Muscle of leg (tissue), 11 donors: ENCODE data around the gene MGAT5. TPM values are rescaled to one million over a fixed set of nuclear protein-coding genes. Genes with fewer than 3 reads are reported as not detected.
A peak's percentile ranks its signal among the peaks of the same experiment; 100 is the strongest.

ENCODE experiments used
- DNase-seq: peaks from one replicate; pipeline ENCODE4 v3.0.0; 2013
- H3K27ac ChIP-seq: one replicate; pipeline ENCODE4 v1.5.1; 2013; ENCODE audit warnings: mild to moderate bottlenecking, low read length, control low read depth
- H3K27me3 ChIP-seq: one replicate; pipeline ENCODE4 v1.6.1; 2013; ENCODE audit warnings: low read length; ENCODE audit not compliant: control insufficient read depth, insufficient read depth
- H3K36me3 ChIP-seq: one replicate; pipeline ENCODE4 v1.6.1; 2013; ENCODE audit warnings: low read length; ENCODE audit not compliant: control insufficient read depth, insufficient read depth
- H3K4me1 ChIP-seq: one replicate; pipeline ENCODE4 v1.6.1; 2013; ENCODE audit warnings: low read length; ENCODE audit not compliant: control insufficient read depth, insufficient read depth
- H3K4me3 ChIP-seq: one replicate; pipeline ENCODE4 v1.5.1; 2013; ENCODE audit warnings: low read length, control low read depth
- H3K9me3 ChIP-seq: replicated peaks from 2 replicates; pipeline ENCODE4 v1.6.1; 2013; ENCODE audit warnings: low read depth, low read length; ENCODE audit not compliant: control insufficient read depth
- WGBS: methylation state at CpG from one replicate; pipeline ENCODE4 v1.1.5; 2013; ENCODE audit warnings: missing lambda C conversion rate; ENCODE audit not compliant: insufficient coverage; 5-methylcytosine and 5-hydroxymethylcytosine counted together
- polyA plus RNA-seq, 8 donors: library from polyadenylated mRNA; unstranded; fragments of 120-200 nt; gene quantifications; one replicate each; pipeline versions ENCODE4 v1.2.1 to v1.2.3, GENCODE V29; 2013; ENCODE audit warnings: inconsistent platforms in 1 of 8, low replicate concordance in 1 of 8; ENCODE audit not compliant: insufficient read length in 8 of 8, insufficient read depth in 1 of 8
- total RNA-seq: library from RNA; stranded (reverse); fragments of 120-200 nt; gene quantifications from one replicate; pipeline ENCODE4 v1.2.4, GENCODE V29; 2013

MGAT5 gene
- total and polyA plus RNA-seq, 9 donors, result 14.5 to 29.7 (median 23.8) TPM

GRCh38 chr2:134420259-134420658 lies 166.4 kb downstream of the MGAT5 start:
- peak; percentile 52 for DNase-seq
- no peaks in the 10 kb centered on the region for H3K27me3 ChIP-seq
- peak overlapping the region; percentile 31 for H3K27ac ChIP-seq
- H3K36me3 ChIP-seq, result peaks cover 19% of the 10 kb centered on the region
- no peaks in the 10 kb centered on the region for H3K9me3 ChIP-seq
- H3K4me1 ChIP-seq, result peaks cover 5% of the 10 kb centered on the region
- 44% methylated on average over 7 of the region's 7 CpGs for WGBS
- H3K4me3 ChIP-seq, result no peak overlapping the region

- no peaks in the 10 kb centered on the region for H3K27me3 ChIP-seq
- no peaks in the 10 kb centered on the region for H3K9me3 ChIP-seq
- no peak for DNase-seq
- H3K4me3 ChIP-seq, result no peak overlapping the region
- H3K4me1 ChIP-seq, result peaks cover 5% of the 10 kb centered on the region
- no peak overlapping the region for H3K27ac ChIP-seq
- H3K36me3 ChIP-seq, result peaks cover 19% of the 10 kb centered on the region
- WGBS, result 60% methylated on average over 1 of the region's 3 CpGs
These were observed 167.0 kb downstream of the MGAT5 start for GRCh38 chr2:134420920-134421319.

GRCh38 chr2:134421556-134422328 lies 167.9 kb downstream of the MGAT5 start:
- H3K4me3 ChIP-seq, result no peak overlapping the region
- peaks cover 19% of the 10 kb centered on the region for H3K36me3 ChIP-seq
- no peak for DNase-seq
- 90% methylated on average over 2 of the region's 7 CpGs for WGBS
- no peak overlapping the region for H3K27ac ChIP-seq
- no peaks in the 10 kb centered on the region for H3K9me3 ChIP-seq
- H3K4me1 ChIP-seq, result peaks cover 5% of the 10 kb centered on the region
- H3K27me3 ChIP-seq, result no peaks in the 10 kb centered on the region

GRCh38 chr2:134425724-134426496 lies 172.0 kb downstream of the MGAT5 start:
- Histone ChIP-seq H3K27ac (no peak overlapping the region), H3K9me3 (no peaks in the 10 kb centered on the region), H3K4me3 (no peak overlapping the region), H3K36me3 (peaks cover 39% of the 10 kb centered on the region), H3K27me3 (no peaks in the 10 kb centered on the region), H3K4me1 (no peaks in the 10 kb centered on the region)
- no peak for DNase-seq
- 82% methylated on average over 1 of the region's 6 CpGs for WGBS

GRCh38 chr2:134426721-134427120 lies 172.8 kb downstream of the MGAT5 start:
- WGBS, result 78% methylated on average over 2 of the region's 3 CpGs
- no peaks in the 10 kb centered on the region for H3K27me3 ChIP-seq
- H3K4me1 ChIP-seq, result no peaks in the 10 kb centered on the region
- DNase-seq, result peak; percentile 24
- H3K27ac ChIP-seq, result no peak overlapping the region
- no peaks in the 10 kb centered on the region for H3K9me3 ChIP-seq
- H3K4me3 ChIP-seq, result no peak overlapping the region
- peaks cover 45% of the 10 kb centered on the region for H3K36me3 ChIP-seq

- Histone ChIP-seq H3K27me3 (no peaks in the 10 kb centered on the region), H3K27ac (no peak overlapping the region), H3K4me3 (no peak overlapping the region), H3K9me3 (no peaks in the 10 kb centered on the region), H3K36me3 (peaks cover 42% of the 10 kb centered on the region), H3K4me1 (no peaks in the 10 kb centered on the region)
- 65% methylated on average over 3 of the region's 4 CpGs for WGBS
- DNase-seq, result no peak
These were observed 176.0 kb downstream of the MGAT5 start for GRCh38 chr2:134429886-134430285.

GRCh38 chr2:134431838-134432434 lies 178.1 kb downstream of the MGAT5 start:
- peaks cover 50% of the 10 kb centered on the region for H3K36me3 ChIP-seq
- no peak overlapping the region for H3K4me3 ChIP-seq
- H3K27ac ChIP-seq, result no peak overlapping the region
- no peaks in the 10 kb centered on the region for H3K27me3 ChIP-seq
- no peak for DNase-seq
- H3K4me1 ChIP-seq, result no peaks in the 10 kb centered on the region
- no CpG with 5 or more reads among the region's 2 CpGs for WGBS
- H3K9me3 ChIP-seq, result no peaks in the 10 kb centered on the region

- Histone ChIP-seq H3K36me3 (peaks cover 50% of the 10 kb centered on the region), H3K4me3 (no peak overlapping the region), H3K4me1 (no peaks in the 10 kb centered on the region), H3K9me3 (no peaks in the 10 kb centered on the region), H3K27me3 (no peaks in the 10 kb centered on the region), H3K27ac (no peak overlapping the region)
- no CpG with 5 or more reads among the region's 3 CpGs for WGBS
- no peak for DNase-seq
These were observed 178.6 kb downstream of the MGAT5 start for GRCh38 chr2:134432435-134432883.

GRCh38 chr2:134433469-134433868 lies 179.6 kb downstream of the MGAT5 start:
- Histone ChIP-seq H3K36me3 (peaks cover 46% of the 10 kb centered on the region), H3K27ac (no peak overlapping the region), H3K9me3 (no peaks in the 10 kb centered on the region), H3K4me1 (no peaks in the 10 kb centered on the region), H3K27me3 (no peaks in the 10 kb centered on the region), H3K4me3 (no peak overlapping the region)
- DNase-seq, result no peak
- WGBS, result 60% methylated on average over 6 of the region's 7 CpGs

- DNase-seq, result no peak
- no peaks in the 10 kb centered on the region for H3K27me3 ChIP-seq
- H3K9me3 ChIP-seq, result no peaks in the 10 kb centered on the region
- H3K27ac ChIP-seq, result no peak overlapping the region
- H3K4me3 ChIP-seq, result no peak overlapping the region
- WGBS, result no CpG with 5 or more reads among the region's 6 CpGs
- H3K4me1 ChIP-seq, result no peaks in the 10 kb centered on the region
- H3K36me3 ChIP-seq, result peaks cover 42% of the 10 kb centered on the region
These were observed 180.1 kb downstream of the MGAT5 start for GRCh38 chr2:134433979-134434378.
